ENCODE data around the gene FGF3.

GRCh38 chr11:69868006-69868810 is 49.0 kb upstream of the FGF3 start:
- TF ChIP-seq POLR2A (IDR thresholded peaks at IDR 0.05; ENCODE audit: low read length), result no peak
- no peak for TF ChIP-seq GATA1 (IDR thresholded peaks at IDR 0.05; ENCODE audit: low read depth, low read length)

Data from erythroblast (primary cell).